ENCODE data around the gene DDTL.

The DDTL gene

DNA sequence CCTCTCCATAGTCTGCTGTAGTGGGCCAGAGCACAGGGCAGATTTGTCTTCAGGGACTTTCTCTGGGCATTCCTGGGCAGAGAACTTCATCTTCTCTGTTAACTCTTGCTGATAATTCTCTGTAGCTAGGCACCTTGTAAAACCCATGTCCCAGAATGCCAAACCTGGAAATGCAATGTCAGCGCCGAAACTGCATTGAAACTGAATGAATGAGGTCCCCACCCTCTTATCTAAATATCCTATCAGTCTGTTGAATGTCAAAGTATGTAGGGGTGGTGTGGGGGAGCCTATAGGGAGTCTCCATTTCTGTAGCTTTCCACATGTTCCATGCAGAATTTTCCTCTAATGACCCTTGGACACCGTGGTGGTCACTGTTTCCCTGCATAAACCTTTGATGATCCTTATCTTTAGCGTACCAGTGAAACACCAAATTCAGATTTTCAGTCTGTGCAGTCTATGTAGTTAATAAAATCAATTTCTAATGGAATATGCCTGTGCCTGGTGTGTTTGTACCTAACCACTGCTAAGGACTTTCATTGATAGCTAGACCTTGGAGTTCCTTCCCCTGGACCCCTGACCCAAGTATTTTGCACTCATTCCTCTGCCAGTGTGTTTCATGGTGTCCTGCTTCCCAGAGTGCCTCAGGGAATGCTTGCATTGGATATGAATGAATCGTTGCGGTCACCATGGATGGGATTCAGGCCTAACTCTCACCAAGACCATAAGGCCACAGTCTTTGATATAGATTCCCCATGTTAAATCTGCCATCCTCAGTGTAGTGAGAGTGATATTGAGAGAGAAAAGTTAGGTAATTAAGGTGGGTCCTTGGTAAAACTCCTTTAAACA, 41.9 kb downstream of the DDTL start:
- Mint-ChIP-seq H3K27ac (no peak overlapping the region), H3K4me3 (no peak overlapping the region), H3K4me1 (peaks cover 14% of the 10 kb centered on the region), H3K9me3 (no peaks in the 10 kb centered on the region), H3K27me3 (no peaks in the 10 kb centered on the region)
- no peak for DNase-seq
- no peak for ATAC-seq

DNA sequence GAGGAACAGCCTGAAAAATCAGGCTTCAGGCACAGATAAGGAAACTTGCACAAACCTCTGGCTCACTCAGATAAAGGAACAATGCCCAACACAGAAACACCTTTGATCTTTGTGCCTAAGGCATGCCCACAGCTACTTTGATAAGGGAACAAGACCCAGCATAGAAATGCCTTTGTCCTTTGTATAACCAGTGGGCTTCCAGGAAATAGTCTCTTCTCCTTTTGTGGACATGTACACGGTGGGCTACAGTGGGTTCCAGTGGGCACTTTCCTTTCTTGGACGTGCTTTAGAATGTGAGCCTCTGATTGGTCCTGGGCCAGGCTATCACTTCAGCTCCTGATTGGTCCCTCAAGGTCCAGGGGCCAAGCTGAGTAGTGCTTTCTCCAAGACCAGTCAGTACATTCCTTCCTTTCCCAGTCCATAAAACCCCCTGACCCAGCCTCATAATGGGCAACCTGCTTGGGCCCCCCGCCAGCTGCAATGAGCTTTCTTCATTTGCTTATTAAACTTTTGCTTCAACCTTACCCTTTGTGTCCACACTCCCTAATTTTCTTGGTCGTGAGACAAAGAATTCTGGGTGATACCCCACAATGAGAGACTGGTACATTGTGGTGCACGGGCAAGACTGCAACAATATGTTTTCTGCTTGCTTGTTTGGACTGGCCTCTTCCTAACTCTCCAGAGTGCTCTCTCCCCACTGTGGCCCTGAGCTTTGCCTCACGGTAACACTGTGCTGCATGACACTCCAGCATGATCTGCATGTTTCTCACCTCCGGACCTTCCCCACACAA, 42.7 kb downstream of the DDTL start:
- Mint-ChIP-seq H3K27me3 (no peaks in the 10 kb centered on the region), H3K4me3 (no peak overlapping the region), H3K27ac (no peak overlapping the region), H3K4me1 (peaks cover 22% of the 10 kb centered on the region), H3K9me3 (no peaks in the 10 kb centered on the region)
- no peak for DNase-seq
- ATAC-seq = no peak

DNA sequence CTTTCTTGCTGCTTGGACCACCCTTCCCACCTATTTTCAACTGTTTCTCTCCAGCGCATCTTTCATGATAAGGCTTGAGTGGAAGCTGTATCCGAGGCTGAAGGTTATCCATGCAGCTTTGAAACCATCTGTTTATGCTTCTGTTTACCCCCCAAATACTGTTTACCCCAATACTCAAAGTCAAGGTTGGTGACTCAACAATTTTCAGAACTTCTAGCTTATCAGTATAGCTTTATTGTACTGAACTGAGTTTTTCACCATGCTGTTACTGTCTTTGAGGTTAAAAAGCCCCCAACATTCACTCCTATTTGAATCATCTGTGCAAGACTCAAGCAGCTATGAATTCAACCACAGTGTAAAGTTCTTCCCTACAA, 43.3 kb downstream of the DDTL start:
- no peak overlapping the region for H3K27ac Mint-ChIP-seq
- DNase-seq = no peak
- no peaks in the 10 kb centered on the region for H3K27me3 Mint-ChIP-seq
- H3K4me3 Mint-ChIP-seq = peak overlapping the region in 1 of 2 donors; percentile 6
- ATAC-seq = no peak
- peaks cover 27% of the 10 kb centered on the region for H3K4me1 Mint-ChIP-seq
- H3K9me3 Mint-ChIP-seq = no peaks in the 10 kb centered on the region

DNA sequence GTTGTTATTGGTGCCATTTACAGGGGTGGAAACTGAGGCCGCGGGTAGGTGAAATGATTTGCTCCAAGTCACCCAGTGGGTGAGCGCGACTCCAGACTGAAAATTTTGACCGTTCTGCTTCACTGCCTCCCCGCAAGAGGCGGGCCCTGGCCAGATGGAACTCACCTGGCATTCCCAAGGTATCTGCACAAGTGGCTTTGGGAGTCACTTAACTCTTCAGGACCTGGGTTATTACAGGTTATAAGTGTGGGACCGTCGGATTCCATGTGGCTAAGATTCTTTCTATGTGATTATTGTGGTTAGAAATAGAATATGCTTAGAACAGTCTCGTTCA, 45.0 kb downstream of the DDTL start:
- Mint-ChIP-seq H3K9me3 (no peaks in the 10 kb centered on the region), H3K27me3 (no peaks in the 10 kb centered on the region), H3K4me1 (peaks cover 27% of the 10 kb centered on the region), H3K4me3 (peak overlapping the region; percentile 90 to 92), H3K27ac (peak overlapping the region; percentile 92 to 95)
- DNase-seq = no peak
- ATAC-seq = no peak

GRCh38 chr22:24016156-24016555, 49.5 kb downstream of the DDTL start:
- no peaks in the 10 kb centered on the region for H3K27me3 Mint-ChIP-seq
- peaks cover 46% of the 10 kb centered on the region for H3K4me1 Mint-ChIP-seq
- no peak for DNase-seq
- no peak for ATAC-seq
- H3K27ac Mint-ChIP-seq = no peak overlapping the region
- no peaks in the 10 kb centered on the region for H3K9me3 Mint-ChIP-seq
- H3K4me3 Mint-ChIP-seq = no peak overlapping the region

DNA sequence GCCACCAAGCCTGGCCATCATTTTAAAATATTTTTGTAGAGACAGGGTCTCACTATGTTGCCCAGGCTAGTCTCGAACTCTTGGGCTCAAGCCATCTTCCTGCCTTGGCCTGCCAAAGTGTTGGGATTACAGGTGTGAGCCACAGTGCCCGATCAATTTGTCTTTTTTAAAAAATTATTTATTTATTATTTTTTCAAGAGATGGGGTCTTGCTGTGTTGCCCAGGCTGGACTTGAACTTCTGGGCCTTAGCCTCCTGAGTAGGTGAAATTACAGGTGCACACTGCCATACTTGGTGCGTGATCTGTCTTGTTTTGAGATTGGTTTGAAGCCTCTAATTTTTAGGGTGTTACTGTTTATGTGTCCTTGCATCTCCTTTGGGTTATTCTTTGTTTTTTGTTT, 54.6 kb downstream of the DDTL start:
- H3K9me3 Mint-ChIP-seq = no peaks in the 10 kb centered on the region
- no peak overlapping the region for H3K27ac Mint-ChIP-seq
- no peak for DNase-seq
- H3K4me3 Mint-ChIP-seq = no peak overlapping the region
- no peaks in the 10 kb centered on the region for H3K27me3 Mint-ChIP-seq
- no peak for ATAC-seq
- peaks cover 63% of the 10 kb centered on the region for H3K4me1 Mint-ChIP-seq
